Measurements from ENCODE around the gene GLRX2.

Gene GLRX2

GRCh38 chr1:193102662-193103061 is 2.6 kb downstream of the GLRX2 start:
- TF ChIP-seq, protein P1, sequence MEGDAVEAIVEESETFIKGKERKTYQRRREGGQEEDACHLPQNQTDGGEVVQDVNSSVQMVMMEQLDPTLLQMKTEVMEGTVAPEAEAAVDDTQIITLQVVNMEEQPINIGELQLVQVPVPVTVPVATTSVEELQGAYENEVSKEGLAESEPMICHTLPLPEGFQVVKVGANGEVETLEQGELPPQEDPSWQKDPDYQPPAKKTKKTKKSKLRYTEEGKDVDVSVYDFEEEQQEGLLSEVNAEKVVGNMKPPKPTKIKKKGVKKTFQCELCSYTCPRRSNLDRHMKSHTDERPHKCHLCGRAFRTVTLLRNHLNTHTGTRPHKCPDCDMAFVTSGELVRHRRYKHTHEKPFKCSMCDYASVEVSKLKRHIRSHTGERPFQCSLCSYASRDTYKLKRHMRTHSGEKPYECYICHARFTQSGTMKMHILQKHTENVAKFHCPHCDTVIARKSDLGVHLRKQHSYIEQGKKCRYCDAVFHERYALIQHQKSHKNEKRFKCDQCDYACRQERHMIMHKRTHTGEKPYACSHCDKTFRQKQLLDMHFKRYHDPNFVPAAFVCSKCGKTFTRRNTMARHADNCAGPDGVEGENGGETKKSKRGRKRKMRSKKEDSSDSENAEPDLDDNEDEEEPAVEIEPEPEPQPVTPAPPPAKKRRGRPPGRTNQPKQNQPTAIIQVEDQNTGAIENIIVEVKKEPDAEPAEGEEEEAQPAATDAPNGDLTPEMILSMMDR (IDR thresholded peaks at IDR 0.05; ENCODE audit: insufficient read depth, missing control alignments) = no peak
- no peak for DNase-seq (ENCODE audit: insufficient read length, low spot score)
- FAIRE-seq = no peak

DNA sequence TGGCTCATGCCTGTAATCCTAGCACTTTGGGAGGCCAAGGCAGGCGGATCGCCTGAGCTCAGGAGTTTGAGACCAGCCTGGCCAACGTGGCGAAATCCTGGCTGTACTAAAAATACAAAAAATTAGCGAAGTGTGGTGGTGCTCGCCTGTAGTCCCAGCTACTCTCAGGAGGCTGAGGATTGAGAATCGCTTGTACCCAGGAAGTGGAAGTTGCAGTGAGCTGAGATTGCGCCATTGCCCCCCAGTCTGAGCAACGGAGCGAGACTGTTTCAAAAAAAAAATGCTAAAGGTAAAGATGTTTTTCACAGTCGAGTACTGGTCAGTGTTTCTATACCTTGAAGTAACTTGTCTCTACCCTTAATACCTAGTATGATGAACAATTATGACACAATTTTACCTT is 11.1 kb downstream of the GLRX2 start:
- DNase-seq (ENCODE audit: insufficient read length, low spot score) (no peak), FAIRE-seq (no peak)
- TF ChIP-seq, protein P1 (IDR thresholded peaks at IDR 0.05; ENCODE audit: insufficient read depth, missing control alignments) = no peak

GRCh38 chr1:193090865-193091264 is 14.3 kb downstream of the GLRX2 start:
- FAIRE-seq (peak; percentile 72), DNase-seq (ENCODE audit: insufficient read length, low spot score) (no peak)
- TF ChIP-seq, protein P1 (IDR thresholded peaks at IDR 0.05; ENCODE audit: insufficient read depth, missing control alignments) = no peak

- TF ChIP-seq, protein P1 (IDR thresholded peaks at IDR 0.05; ENCODE audit: insufficient read depth, missing control alignments) = no peak
- no peak for FAIRE-seq
- no peak for DNase-seq (ENCODE audit: insufficient read length, low spot score)
Observed at GRCh38 chr1:193087893-193088292, 17.3 kb downstream of the GLRX2 start.

DNA sequence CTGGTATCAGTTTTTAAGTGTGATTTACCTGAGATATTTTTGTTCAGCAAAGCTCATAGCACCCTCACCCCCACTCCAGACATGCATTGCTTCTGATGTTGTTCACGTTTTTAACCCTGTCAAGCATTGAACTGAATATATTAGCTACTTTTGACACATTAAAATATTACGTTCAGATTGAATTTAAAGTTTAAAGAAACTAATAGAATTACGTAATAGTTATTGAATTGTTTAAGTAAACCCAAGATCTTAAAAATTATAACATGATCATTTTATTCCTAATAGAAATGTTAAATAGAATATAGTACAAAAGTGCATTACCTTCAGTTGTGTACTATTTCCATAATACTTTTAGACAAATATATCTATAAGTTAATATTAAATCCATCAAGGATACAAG is 18.9 kb downstream of the GLRX2 start:
- FAIRE-seq = no peak

DNA sequence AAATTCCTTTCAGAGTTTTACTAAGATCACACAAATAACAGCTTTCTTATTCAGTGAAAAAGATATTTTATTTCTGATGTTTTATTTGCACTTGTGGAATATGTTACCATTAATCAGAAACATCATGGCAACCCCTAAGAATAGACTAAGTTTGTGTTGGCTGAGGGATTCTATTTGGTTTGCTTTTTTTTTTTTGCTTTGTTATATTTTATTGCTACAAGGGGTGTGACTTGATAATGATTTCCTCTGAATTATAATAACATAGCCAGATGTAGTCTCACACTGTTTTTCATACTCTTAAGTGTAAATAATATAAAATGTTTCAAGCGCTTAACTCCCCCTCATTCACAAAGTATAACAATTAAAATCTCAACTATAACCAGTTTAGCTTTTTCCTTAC is 20.0 kb downstream of the GLRX2 start:
- FAIRE-seq (no peak), DNase-seq (ENCODE audit: insufficient read length, low spot score) (no peak)
- TF ChIP-seq, protein P1 (IDR thresholded peaks at IDR 0.05; ENCODE audit: insufficient read depth, missing control alignments) = no peak

More for the DNA sequence above, 18.9 kb downstream of the GLRX2 start:
- TF ChIP-seq, protein P1 (IDR thresholded peaks at IDR 0.05; ENCODE audit: insufficient read depth, missing control alignments) = no peak
- DNase-seq (ENCODE audit: insufficient read length, low spot score) = no peak

GRCh38 chr1:193083365-193084088 is 21.7 kb downstream of the GLRX2 start:
- FAIRE-seq (no peak), DNase-seq (ENCODE audit: insufficient read length, low spot score) (no peak)
- TF ChIP-seq, protein P1 (IDR thresholded peaks at IDR 0.05; ENCODE audit: insufficient read depth, missing control alignments) = no peak

Data from D721Med (cell line).